ENCODE results near the gene EPB42. TPM values are rescaled to one million over a fixed set of nuclear protein-coding genes. Genes with fewer than 3 reads are reported as not detected.

The EPB42 gene
- total RNA-seq, 1 experiment from 2014 or later = not detected

DNA sequence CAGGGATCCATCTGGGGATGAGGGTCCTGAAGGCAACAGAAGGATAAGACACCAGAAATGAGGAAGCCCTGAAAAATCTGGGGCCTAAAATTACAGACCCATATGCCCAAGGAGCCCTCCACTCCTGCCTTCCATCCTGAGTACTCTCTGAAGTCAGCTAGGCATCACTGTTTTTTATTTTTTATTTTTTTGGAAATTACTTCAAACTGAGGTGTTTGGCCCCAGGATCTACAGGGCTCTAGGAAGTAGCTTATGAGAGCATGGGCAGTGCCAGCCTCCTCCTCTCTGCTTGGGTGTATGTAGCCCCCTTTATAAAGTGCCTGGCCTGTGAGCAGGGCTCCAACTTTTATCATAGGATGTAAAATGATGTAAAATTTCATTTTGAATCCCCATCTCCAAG is 7.9 kb downstream of the EPB42 start:
- Histone ChIP-seq H3K79me2 (ENCODE audit: low read length) (no peaks in the 10 kb centered on the region), H3F3A (ENCODE audit: low read length, unreplicated experiment) (no peaks in the 10 kb centered on the region), H3K9me3 (ENCODE audit: low read length) (no peaks in the 10 kb centered on the region), H3K36me3 (ENCODE audit: low read depth, low read length) (no peaks in the 10 kb centered on the region), H3K9ac (ENCODE audit: low read length) (no peak overlapping the region), H3K4me3 (ENCODE audit: low read length) (no peak overlapping the region), H3K4me1 (ENCODE audit: insufficient read depth, low read length) (peaks cover 6% of the 10 kb centered on the region; the same call in 1 of the 2 replicates), H4K20me1 (ENCODE audit: low read length) (no peaks in the 10 kb centered on the region), H3K9me2 (replicated peaks; ENCODE audit: low read length) (no peaks in the 10 kb centered on the region), H3K27me3 (ENCODE audit: low read length) (no peaks in the 10 kb centered on the region), H2AFZ (ENCODE audit: low read length) (no peak overlapping the region), H3K27ac (ENCODE audit: low read length) (no peak overlapping the region), H3K4me2 (ENCODE audit: low read length) (no peak overlapping the region)
- TF ChIP-seq, protein P1, sequence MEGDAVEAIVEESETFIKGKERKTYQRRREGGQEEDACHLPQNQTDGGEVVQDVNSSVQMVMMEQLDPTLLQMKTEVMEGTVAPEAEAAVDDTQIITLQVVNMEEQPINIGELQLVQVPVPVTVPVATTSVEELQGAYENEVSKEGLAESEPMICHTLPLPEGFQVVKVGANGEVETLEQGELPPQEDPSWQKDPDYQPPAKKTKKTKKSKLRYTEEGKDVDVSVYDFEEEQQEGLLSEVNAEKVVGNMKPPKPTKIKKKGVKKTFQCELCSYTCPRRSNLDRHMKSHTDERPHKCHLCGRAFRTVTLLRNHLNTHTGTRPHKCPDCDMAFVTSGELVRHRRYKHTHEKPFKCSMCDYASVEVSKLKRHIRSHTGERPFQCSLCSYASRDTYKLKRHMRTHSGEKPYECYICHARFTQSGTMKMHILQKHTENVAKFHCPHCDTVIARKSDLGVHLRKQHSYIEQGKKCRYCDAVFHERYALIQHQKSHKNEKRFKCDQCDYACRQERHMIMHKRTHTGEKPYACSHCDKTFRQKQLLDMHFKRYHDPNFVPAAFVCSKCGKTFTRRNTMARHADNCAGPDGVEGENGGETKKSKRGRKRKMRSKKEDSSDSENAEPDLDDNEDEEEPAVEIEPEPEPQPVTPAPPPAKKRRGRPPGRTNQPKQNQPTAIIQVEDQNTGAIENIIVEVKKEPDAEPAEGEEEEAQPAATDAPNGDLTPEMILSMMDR (conservative IDR thresholded peaks at IDR 0.05; ENCODE audit: low read depth, low read length) = no peak
- POLR2A ChIA-PET (ENCODE audit: unreplicated experiment) = no interaction called here
- BruUV-seq (replicated peaks) = no TSS peak
- no peak for ATAC-seq
- DNase-seq = no peak
- intact Hi-C loops (cut with micrococcal nuclease) = no loop called here
- CTCF ChIA-PET = no interaction called here

DNA sequence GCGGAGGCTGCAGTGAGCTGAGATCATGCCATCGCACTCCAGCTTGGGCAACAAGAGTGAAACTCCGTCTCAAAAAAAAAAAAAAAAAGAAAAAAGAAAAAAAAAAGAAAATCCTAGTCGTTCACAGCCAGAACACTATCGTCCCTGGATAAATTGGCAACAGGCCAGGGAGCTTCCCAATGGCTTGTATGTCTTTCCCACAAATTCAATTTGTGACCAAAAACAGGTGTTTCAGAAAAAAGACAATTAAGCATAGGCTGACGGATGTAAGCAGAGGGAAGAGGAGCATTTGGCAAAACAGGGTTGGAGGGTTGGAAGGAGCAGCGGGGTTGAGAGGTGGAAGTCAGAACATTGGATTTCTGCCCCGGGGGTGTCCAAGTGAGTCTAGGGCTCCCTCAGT is 8.5 kb downstream of the EPB42 start:
- BruUV-seq (replicated peaks) = no TSS peak
- no peak for DNase-seq
- no peak overlapping the region for H3K27ac ChIP-seq (ENCODE audit: low read length)
- ATAC-seq = no peak
- no peak overlapping the region for H2AFZ ChIP-seq (ENCODE audit: low read length)
- no peaks in the 10 kb centered on the region for H3K36me3 ChIP-seq (ENCODE audit: low read depth, low read length)
- H3K9ac ChIP-seq (ENCODE audit: low read length) = no peak overlapping the region
- TF ChIP-seq EZH2phosphoT487 (IDR thresholded peaks at IDR 0.05; ENCODE audit: borderline replicate concordance, low read length) (no peak), EZH2 (IDR thresholded peaks at IDR 0.05; ENCODE audit: low read length, unreplicated experiment) (no peak)
- TF ChIP-seq, protein P1 (conservative IDR thresholded peaks at IDR 0.05; ENCODE audit: low read depth, low read length) = no peak
- POLR2A ChIA-PET (ENCODE audit: unreplicated experiment) = no interaction called here
- intact Hi-C loops (cut with micrococcal nuclease) = no loop called here
- no peaks in the 10 kb centered on the region for H3K79me2 ChIP-seq (ENCODE audit: low read length)
- no peaks in the 10 kb centered on the region for H4K20me1 ChIP-seq (ENCODE audit: low read length)
- H3K4me3 ChIP-seq (ENCODE audit: low read length) = no peak overlapping the region
- peaks cover 6% of the 10 kb centered on the region; the same call in 1 of the 2 replicates for H3K4me1 ChIP-seq (ENCODE audit: insufficient read depth, low read length)
- no peak overlapping the region for H3K4me2 ChIP-seq (ENCODE audit: low read length)
- H3K9me3 ChIP-seq (ENCODE audit: low read length) = no peaks in the 10 kb centered on the region
- H3F3A ChIP-seq (ENCODE audit: low read length, unreplicated experiment) = no peaks in the 10 kb centered on the region
- H3K27me3 ChIP-seq (ENCODE audit: low read length) = no peaks in the 10 kb centered on the region
- CTCF ChIA-PET = no interaction called here
- no peaks in the 10 kb centered on the region for H3K9me2 ChIP-seq (replicated peaks; ENCODE audit: low read length)

DNA sequence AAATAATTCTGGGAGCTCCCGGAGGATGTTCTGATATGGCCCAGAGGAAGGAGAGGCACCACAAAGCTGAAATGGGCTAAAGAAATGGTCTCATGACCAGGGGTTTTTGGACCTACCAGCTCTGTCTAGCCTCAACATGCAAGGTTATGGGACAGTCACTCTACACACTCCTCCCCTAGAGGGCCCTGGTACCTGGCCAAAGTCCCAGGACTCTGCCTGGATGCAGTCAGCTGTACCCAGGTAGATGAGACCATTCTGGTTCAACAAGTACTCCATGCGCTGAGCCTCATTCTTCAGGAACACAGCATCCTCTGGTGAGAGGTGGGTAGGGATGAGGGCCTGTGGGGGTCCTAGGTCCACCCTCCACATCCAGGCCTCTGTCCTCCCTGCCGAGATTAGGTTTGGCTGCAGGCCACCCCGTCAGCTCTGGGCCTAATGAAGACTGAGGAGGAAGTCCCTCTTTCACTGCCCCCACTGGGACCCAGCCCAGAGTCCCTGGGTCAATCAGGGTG is 9.5 kb downstream of the EPB42 start:
- no peaks in the 10 kb centered on the region for H3K9me3 ChIP-seq (ENCODE audit: low read length)
- BruUV-seq (replicated peaks) = no TSS peak

More for the DNA sequence above, 9.5 kb downstream of the EPB42 start:
- Histone ChIP-seq H3F3A (ENCODE audit: low read length, unreplicated experiment) (no peaks in the 10 kb centered on the region), H3K27me3 (ENCODE audit: low read length) (no peaks in the 10 kb centered on the region), H3K36me3 (ENCODE audit: low read depth, low read length) (no peaks in the 10 kb centered on the region), H3K9me2 (replicated peaks; ENCODE audit: low read length) (no peaks in the 10 kb centered on the region), H3K9ac (ENCODE audit: low read length) (no peak overlapping the region), H3K27ac (ENCODE audit: low read length) (no peak overlapping the region), H4K20me1 (ENCODE audit: low read length) (no peaks in the 10 kb centered on the region), H3K4me1 (ENCODE audit: insufficient read depth, low read length) (peaks cover 3% of the 10 kb centered on the region; the same call in 1 of the 2 replicates), H3K4me3 (ENCODE audit: low read length) (no peak overlapping the region), H3K4me2 (ENCODE audit: low read length) (no peak overlapping the region), H2AFZ (ENCODE audit: low read length) (no peak overlapping the region), H3K79me2 (ENCODE audit: low read length) (no peaks in the 10 kb centered on the region)
- ATAC-seq (no peak), DNase-seq (no peak)
- ChIA-PET POLR2A (ENCODE audit: unreplicated experiment) (no interaction called here), CTCF (no interaction called here)
- intact Hi-C loops (cut with micrococcal nuclease) = no loop called here
- TF ChIP-seq, protein P1 (conservative IDR thresholded peaks at IDR 0.05; ENCODE audit: low read depth, low read length) = no peak
- TF ChIP-seq EZH2phosphoT487 (IDR thresholded peaks at IDR 0.05; ENCODE audit: borderline replicate concordance, low read length) (no peak), EZH2 (IDR thresholded peaks at IDR 0.05; ENCODE audit: low read length, unreplicated experiment) (no peak)

Measured in PC-3 (cell line).